CD4-positive, alpha-beta T cell treated with Interferon alpha-2 for 1 hour (primary cell): Measurements from ENCODE around the gene ENPP5.
A peak's percentile ranks its signal among the peaks of the same experiment; 100 is the strongest.

Experiments
- DNase-seq, 2 donors: peaks; one replicate each; pipeline ENCODE4 v3.0.0-alpha.2; 2020 to 2022

The ENPP5 gene, protein sequence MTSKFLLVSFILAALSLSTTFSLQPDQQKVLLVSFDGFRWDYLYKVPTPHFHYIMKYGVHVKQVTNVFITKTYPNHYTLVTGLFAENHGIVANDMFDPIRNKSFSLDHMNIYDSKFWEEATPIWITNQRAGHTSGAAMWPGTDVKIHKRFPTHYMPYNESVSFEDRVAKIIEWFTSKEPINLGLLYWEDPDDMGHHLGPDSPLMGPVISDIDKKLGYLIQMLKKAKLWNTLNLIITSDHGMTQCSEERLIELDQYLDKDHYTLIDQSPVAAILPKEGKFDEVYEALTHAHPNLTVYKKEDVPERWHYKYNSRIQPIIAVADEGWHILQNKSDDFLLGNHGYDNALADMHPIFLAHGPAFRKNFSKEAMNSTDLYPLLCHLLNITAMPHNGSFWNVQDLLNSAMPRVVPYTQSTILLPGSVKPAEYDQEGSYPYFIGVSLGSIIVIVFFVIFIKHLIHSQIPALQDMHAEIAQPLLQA

DNA sequence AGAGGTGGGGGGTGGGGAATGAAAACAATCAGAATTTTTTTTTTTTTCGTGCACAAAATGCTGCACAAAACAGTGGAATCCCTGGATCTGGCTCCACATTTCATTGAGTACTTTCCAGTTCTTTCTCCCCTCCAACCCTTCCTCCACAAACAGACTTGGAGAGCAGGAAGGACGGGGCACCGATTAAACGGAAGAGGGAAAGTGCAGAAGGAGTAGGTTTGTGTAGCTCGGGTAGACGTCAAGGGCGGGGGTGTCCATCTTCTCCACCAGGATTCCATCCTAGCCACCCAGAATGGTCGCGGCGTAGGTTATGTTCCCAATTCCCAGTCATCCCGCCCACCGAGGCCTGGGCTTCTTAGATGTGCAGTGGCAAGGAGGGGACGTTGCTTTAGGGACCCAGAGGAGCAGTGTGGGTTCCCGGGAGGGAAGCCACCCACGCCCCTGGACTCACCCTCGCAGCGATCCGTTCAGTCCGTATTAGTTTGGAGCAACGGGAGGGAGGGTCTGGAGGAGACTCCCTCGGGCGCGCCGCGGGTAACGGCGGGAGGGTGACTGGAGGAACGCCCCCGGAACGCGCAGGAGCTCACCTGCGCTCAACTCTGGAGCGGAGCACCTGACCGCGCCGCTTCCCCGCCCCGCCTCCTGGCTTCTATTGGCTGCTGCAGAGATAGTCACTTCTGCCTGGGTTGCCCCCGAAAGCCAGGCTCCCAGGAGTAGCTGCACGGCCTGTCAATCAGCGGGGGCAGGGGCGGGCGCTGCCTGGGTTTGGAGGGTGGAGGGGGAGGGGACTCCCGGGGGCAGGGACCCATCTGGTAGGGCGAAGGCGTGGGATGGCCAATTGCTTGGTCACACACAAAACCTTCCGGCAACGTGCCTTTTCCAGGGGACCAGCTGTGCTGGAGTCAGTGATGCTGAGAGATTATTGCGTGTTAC is at the start of gene ENPP5:
Gene ENPP5 (minus strand): TSS at position 624 of the 933 bp plus-strand sequence. CDS start 2,718 bp downstream, outside the sequence.
- peak; percentile 68 to 80 for DNase-seq

DNA sequence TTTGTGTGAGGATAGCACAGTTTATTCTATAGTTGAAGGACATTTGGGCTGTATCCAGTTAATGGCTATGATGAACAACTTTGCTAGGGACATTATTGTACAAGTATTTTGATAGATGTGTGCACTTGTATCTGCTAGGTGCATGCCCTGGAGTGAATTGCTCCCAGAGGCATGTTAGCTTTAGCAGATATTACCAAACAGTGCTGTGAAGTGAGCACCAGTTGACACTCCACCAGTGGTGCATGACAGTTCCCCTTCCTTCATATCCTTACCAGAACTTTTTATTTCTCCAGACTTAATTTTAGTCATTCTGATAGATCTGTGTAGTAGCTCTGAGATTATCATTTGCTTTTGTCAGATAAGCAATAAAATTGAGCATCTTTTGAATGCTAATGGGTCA is 48.9 kb upstream of the ENPP5 start:
- no peak for DNase-seq

DNA sequence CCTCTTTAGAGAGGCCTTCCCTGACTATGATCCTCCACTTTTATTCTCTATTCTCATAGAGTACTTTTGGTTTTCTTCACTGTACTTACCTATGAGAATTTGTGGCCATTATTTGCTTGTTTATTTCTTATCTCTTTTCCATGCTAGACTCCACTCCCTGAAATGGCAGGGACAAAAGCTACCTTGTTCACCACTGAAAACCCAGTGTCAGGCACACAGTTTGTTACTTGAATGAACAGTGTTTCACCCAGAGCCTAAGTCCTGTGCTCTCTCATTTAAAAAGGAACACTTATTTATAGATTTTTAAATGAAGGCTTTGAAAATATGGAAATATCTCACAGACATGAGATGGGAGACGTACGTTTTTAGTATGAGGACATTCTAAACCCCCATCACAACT is 47.7 kb upstream of the ENPP5 start:
- DNase-seq, result no peak

DNA sequence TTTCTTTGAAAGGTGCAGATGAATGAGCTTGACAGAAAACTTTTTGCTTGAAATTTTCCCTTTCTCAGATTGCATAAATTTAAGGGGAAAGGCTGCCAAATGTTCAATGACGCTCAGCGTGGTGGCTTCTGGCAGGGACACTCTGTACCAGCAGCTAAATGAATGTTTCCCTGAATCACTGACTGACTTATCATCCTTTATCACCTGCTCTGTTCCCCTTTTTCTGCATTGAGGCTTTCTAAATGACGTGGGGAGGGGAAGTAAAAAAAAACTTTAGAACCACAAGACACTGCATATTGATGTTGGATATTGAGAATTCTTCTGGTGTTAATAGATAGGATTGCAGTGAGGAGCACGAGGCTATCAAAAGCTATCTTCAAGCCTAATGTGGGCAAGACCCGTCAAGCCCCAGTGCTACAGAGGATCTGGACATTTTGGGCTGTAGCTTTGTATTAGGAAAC is 46.9 kb upstream of the ENPP5 start:
- peak in 1 of 2 donors; percentile 7 for DNase-seq

DNA sequence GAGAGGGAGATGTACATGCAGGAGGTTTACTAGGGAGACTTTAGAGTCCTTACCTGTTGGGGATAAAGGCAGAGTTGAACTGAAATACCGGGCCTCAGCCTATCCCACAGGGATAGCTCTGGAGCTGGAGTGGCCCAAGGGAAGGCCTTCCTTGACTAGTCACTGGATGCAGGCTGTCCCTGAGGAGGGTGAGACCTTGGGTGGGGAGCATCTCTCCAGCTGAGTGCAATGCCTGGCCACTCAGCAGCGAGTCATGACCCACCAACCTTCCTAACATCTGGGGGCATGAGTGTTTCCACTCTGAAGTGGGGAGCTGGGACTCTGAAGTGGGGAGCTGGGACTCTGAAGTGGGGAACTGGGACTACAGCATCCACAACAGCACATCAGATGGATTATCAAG is 46.1 kb upstream of the ENPP5 start:
- no peak for DNase-seq

DNA sequence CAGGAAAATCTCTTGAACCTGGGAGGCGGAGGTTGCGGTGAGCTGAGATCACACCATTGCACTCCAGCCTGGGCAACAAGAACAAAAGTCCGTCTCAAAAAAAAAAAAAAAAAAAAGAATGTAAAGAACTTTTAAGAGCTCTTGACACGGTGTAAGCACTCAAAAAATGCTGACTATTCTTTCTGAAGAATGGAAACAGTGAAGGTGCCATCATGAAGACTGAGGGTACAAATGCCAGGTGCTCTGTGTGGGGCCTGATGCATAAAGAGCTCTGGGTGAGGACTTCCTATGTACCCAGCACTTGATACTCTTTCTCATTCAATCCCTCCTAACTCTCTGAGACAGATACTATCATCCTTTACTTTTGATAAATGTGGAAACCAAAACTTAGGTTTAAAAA is 45.0 kb upstream of the ENPP5 start:
- no peak for DNase-seq

DNA sequence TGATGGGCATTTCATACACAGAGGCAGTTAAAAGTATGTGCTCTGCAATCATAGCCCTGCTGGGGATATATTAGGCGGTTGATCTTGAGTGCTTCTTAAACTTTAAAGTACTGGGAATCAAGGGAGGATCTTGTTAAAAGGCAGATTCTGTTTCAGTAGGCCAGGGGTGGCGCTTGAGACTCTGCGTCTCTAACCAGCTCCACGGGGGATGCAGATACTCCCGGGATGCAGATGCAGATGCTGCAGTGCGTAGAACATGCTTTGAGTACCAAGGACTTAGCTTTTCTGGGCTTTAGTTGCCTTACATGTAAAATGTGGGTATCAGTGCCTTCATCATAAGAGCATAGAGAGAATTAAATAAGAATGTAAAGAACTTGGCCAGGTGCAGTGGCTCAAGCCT is 44.4 kb upstream of the ENPP5 start:
- DNase-seq, result no peak

DNA sequence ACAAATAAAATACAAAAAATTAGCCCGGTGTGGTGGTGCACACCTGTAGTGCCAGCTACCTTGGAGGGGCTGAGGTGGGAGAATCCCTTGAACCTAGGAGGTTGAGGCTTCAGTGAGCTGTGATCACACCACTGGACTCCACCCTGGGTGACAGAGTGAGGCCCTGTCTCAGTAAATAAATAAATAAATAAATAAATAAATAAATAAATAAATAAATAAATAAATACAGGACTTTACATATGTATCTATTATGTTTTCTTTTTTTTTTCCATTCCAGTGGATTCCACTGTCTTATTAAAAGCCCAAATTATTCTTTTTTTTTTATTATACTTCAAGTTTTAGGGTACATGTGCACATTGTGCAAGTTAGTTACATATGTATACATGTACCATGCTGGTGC is 41.1 kb upstream of the ENPP5 start:
- DNase-seq, result no peak

DNA sequence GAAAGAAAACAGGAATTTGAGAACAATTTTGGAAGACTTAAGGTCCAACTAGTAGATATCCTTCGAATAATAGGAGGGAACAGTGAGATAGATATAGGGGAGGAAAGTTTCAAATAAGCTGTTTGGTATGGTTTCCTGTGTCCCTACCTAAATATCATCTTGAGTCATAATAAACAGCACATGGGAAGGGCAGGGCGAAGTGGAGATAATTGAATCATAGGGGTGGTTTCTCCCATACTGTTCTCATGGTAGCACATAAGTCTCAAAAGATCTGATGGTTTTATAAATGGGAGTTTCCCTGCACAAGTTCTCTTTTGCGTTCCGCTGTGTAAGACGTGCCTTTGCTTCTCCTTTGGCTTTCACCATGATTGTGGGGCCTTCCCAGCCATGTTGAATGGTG is 39.5 kb upstream of the ENPP5 start:
- no peak for DNase-seq

DNA sequence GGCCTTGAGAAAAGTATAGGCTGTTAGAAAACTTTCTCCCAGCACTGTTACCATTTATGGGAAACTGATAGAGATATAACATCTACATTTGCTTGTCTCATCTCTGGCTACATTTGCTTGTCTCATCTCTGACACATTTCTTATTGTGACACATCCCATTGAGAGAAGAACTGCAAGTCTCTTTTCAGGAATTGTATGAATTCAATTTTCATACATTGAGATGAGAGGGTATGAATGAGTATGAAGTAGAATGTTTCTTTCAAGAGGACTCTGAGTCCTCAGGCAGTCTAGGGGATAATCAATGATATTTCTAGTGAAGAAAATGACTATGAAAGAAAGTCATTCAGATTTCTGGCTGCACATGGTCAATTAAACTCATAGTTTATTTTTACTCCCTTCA is 37.5 kb upstream of the ENPP5 start:
- no peak for DNase-seq

DNA sequence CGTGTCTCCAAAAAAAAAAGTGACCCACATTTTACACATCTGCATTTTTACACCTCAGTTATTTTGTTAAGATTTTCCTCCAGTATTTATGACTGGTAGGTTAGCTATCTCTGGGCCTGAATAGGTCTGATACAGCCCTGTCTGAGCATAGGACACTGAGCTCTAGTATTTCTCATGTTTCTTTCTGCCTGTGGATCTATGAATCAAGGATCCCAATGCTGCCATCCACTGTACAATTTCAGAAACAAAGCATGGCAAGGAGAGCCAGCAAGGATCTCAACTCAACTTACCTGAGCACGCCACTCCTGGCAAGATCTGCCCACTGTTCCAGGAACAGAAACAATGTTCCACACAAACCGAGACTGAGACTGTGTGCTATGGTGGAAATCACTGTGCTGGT is 36.4 kb upstream of the ENPP5 start:
- no peak for DNase-seq

DNA sequence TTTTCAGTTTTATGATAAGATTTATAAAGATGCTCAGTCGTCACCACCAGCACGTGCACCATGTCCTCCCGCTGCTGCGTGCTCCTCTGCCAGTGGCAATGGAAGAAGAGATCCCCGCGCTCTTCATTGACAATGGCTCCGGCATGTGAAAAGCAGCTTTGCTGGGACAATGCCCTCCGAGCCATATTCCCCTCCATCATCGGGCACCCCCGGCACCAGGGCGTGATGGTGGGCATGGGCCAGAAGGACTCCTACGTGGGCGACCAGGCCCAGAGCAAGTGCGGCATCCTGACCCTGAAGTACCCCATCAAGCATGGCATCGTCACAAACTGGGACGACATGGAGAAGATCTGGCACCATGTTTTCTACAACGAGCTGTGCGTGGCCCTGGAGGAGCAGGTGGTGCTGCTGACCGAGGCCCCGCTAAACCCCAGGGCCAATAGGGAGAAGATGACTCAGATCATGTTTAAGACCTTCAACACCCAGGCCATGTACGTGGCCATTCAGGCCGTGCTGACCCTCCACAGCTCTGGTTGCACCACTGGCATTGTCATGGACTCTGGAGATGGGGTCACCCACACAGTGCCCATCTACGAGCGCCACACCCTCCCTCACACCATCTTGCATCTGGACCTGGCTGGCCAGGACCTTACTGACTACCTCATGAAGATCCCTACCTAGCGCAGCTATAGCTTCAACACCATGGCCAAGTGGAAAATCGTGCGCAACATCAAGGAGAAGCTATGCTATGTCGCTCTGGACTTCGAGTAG is 34.3 kb upstream of the ENPP5 start:
- no peak for DNase-seq

DNA sequence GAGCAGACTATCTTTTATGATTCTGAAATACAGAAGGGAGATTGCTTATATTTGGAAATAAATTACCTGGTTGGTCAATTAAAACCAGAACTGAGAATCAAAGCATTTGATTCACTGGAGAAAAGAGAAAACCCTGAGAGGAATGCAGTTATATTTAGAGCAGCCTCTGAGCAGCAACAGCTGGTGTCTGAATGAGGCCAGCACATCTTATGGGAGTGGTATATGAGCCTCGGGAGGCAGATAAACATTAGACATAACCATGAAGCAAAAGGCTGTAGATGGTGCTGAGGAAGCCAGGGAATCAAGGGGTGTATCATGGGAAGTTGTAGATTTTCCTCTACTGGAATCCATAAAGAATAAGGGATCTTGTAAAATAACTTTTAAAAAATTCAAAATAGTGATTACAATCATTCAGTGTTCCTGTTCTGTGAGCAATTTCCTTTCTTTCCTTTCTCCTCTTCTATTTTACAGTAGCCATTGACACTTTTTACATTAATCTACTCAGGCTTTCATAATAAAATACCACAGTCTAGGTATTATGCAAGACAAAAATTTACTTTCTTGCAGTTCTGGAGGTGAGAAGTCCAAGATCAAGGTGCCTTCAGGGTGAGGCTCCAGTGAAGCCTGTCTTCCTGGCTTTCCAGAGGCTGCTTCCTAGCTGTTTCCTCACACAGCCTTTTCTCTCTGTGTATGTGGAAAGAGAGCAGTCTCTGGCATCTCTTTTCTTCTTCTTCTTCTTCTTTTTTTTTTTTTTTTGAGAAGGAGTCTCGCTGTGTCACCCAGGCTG is 32.8 kb upstream of the ENPP5 start:
- DNase-seq, result no peak

DNA sequence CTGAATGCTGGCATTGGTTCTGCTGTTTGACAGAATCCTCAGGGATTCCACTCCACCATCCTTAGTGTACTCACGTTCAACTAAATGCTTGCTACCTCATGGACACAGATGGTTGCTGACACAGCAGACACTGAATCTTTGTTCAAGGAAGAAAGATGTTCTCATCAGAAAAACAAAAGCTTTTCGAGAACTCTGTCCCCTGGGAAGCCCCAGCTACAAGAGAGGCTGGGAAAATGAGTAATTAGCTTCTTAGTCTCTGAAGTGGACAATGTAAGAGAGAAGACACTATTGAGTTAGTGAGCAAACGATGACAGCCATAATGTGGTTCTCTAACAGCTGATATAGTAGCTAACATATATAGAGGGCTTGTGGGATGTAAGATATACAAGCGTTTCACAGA is 30.9 kb upstream of the ENPP5 start:
- no peak for DNase-seq

DNA sequence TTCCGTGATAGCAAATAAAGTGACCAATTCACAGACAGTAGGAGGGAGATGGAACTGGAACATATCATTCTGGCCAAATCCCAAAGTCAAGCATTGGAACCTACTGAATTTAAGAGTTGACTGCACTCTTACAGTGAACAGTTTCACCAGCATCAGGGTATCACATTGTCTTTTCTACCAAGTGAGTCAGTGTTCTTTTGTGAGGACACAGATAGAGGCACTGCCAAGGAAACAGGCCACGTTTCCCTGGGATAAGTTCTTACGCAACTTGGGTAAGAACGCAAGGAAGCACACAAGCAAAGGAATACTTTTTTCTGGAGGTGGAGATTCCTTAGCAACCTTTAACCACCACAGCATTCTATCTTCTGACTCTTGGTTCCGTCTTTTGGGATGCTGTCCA is 28.6 kb upstream of the ENPP5 start:
- no peak for DNase-seq

DNA sequence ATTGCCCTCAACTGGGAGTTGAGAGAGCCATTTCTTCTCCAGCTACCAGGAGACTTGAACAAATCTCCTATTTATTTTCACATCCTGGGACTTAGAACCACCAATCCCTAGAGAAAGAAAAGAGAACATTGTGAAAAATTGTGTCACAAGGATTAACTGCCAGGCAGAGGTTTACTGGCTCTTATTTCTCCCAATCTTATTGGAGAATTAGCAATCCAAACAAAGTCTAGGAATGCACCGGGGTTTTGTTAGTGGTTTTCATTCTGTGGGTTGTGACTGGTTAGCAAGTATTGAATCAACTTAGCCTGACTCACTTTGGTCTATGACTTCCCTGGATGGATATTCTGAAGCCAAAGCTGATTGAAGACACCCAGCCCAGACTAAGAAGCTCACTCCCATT is 21.2 kb upstream of the ENPP5 start:
- DNase-seq, result no peak

DNA sequence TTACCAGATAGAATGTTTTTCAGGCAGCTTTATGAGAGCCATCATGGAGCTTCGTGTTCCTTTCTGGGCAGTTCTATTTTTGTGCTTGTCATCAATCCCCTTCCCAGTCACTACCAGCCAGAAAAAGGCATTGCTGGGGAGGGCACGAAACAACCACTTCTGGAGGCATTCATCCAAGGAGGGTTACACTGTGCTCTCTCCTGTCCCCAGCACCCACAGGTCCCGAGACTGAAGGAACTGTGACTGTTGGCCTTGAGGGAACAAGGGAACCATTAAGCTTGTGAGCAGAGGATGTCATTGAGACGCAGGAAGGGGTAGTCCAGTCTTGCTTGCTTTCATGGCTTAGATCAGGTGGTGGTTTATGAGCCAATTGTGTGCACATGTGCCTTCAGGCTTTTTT is 20.1 kb upstream of the ENPP5 start:
- no peak for DNase-seq

DNA sequence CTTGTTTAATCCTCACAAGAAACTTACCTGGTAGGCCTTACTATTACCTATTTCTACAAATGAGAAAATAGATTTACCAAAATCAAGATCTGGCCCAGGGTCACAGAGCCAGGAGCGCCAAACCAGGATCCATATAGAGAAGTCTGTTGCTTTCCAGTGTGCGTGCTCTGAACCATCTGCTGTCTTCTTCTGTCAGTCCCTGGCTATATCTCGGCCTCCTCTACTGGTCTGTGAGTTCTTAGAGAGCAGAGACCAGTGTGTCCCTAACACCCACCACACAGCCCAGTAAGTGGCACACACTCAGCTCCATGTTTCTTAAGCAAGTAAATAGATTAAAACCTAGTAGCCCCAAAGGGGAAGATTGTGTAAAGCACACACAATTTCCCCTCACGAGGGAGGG is 18.9 kb upstream of the ENPP5 start:
- no peak for DNase-seq

DNA sequence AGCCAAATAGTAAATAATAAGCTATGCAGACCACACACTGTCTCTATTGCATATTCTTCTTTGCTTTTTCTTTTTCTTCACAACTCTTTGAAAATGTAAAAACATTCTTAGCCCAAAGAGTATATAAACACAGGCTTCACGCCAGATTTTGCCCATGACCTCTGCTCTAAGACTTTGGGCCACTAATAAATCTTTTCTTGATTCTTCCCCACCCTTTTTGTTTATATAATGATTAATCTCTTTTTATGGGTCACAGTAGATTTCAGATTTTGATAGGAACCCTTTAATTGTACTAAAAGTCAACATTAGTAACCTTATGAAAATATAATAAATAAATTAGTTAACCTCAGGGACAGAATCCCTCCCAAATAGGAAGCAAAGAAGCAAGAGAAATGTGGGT is 15.8 kb upstream of the ENPP5 start:
- no peak for DNase-seq

DNA sequence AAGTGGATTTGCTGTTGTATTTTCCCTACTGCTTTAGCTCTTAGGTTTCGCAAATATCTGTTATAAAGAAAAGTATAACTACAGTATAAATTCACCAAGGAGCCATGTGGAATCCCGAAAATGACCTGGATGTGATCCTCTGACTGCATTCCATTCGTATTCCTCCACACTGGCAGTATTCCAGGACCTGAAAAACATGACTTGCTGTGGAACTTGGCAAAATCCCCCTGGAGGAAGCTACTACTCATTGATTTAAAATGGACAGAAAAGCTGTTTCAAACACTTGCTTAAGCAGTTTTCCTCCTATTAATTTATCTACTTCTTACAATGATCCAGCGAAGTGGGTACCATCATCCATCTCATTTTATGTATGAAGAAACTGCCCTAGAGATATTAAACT is 13.3 kb upstream of the ENPP5 start:
- DNase-seq, result no peak

DNA sequence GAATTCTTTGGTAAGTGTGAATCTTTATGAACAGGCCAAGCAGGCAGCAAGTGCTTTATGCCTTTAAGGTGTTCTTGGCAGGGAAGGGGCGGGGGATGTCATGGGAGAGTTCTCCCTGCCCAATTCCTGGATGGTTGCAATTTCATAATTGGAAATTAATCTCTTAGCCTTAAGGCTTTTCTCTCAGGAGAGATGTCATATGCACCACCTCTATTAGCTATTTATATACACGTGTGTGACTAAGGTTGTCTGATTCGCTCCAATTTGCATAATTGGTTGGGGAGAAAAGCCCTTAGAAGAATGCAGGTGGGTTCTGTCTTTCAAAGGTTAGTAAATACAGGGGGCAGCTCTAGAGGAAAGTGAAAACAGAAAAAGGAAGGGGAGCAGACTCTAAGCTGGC is 5.2 kb upstream of the ENPP5 start:
- DNase-seq, result no peak

DNA sequence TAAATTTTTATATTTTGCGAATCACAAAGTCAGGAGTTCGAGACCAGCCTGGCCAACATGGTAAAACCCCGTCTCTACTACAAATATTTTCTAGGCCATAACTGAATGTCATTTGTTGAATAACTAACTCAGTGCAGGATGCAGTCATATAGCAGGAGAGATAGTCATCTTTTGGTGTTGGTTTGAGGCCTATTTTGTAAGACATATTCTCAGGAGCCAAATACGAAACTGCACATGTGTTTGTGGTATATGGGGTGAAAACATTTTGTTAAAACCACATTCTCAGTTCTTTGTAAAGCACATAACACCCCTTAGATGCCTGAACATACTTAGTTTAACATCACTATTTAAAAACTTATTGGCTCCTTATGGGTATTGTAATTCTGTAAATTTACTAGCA is 4.7 kb upstream of the ENPP5 start:
- DNase-seq, result peak in 1 of 2 donors; percentile 55
